H9 (cell line): ENCODE results near the gene LRRK1. TPM values are rescaled to one million over a fixed set of nuclear protein-coding genes. Genes with fewer than 3 reads are reported as not detected.

ENCODE experiments used
- DNase-seq: peaks from one replicate; pipeline ENCODE4 v3.0.0-alpha.2; 2017
- H2AFZ ChIP-seq: one replicate; pipeline ENCODE4 v1.6.1; 2013; ENCODE audit warnings: mild to moderate bottlenecking, low read length, control low read depth, moderate library complexity
- H2AK5ac ChIP-seq: 2 replicates; pipeline ENCODE4 v1.6.1; 2013; ENCODE audit warnings: low read length, control low read depth, mixed read lengths; ENCODE audit not compliant: insufficient read length
- H2BK120ac ChIP-seq: one replicate; pipeline ENCODE4 v1.6.1; 2013; ENCODE audit warnings: low read depth, mild to moderate bottlenecking, low read length, control low read depth, inconsistent platforms; ENCODE audit not compliant: poor library complexity, severe bottlenecking
- H2BK12ac ChIP-seq: 2 replicates; pipeline ENCODE4 v1.6.1; 2013; ENCODE audit warnings: low read length, control low read depth, mixed read lengths, low read depth; ENCODE audit not compliant: insufficient read length
- H2BK15ac ChIP-seq: 2 replicates; pipeline ENCODE4 v1.6.1; 2013; ENCODE audit warnings: low read depth, low read length, control low read depth
- H2BK20ac ChIP-seq: one replicate; pipeline ENCODE4 v1.6.1; 2013; ENCODE audit warnings: low read depth, mild to moderate bottlenecking, low read length, control low read depth, inconsistent platforms; ENCODE audit not compliant: poor library complexity, severe bottlenecking
- H2BK5ac ChIP-seq: 2 replicates; pipeline ENCODE4 v1.6.1; 2013; ENCODE audit warnings: low read length, control low read depth, mixed read lengths; ENCODE audit not compliant: insufficient read length
- H3K14ac ChIP-seq: 2 replicates; pipeline ENCODE4 v1.6.1; 2013; ENCODE audit warnings: low read length, control low read depth; ENCODE audit not compliant: insufficient read depth
- H3K18ac ChIP-seq: 2 replicates; pipeline ENCODE4 v1.6.1; 2013; ENCODE audit warnings: low read depth, mild to moderate bottlenecking, mixed read lengths, low read length, control low read depth; ENCODE audit not compliant: insufficient read length
- H3K23ac ChIP-seq: 2 replicates; pipeline ENCODE4 v1.6.1; 2013; ENCODE audit warnings: low read length, control low read depth, mixed read lengths, low read depth; ENCODE audit not compliant: insufficient read length
- H3K23me2 ChIP-seq: 2 replicates; pipeline ENCODE4 v1.6.1; 2013; ENCODE audit warnings: low read depth, mild to moderate bottlenecking, mixed read lengths, low read length, control low read depth; ENCODE audit not compliant: insufficient read length, poor library complexity, severe bottlenecking
- H3K27ac ChIP-seq: 2 replicates; pipeline ENCODE4 v1.5.1; 2013; ENCODE audit warnings: low read length, control low read depth, mixed read lengths, low read depth; ENCODE audit not compliant: insufficient read length
- H3K27me3 ChIP-seq: 2 replicates; pipeline ENCODE4 v1.6.1; 2013; ENCODE audit warnings: low read length, control low read depth, inconsistent platforms; ENCODE audit not compliant: insufficient read depth
- H3K4ac ChIP-seq: 2 replicates; pipeline ENCODE4 v1.6.1; 2013; ENCODE audit warnings: low read depth, mild to moderate bottlenecking, control low read depth, inconsistent platforms, low read length, moderate library complexity
- H3K4me1 ChIP-seq: 2 replicates; pipeline ENCODE4 v1.6.1; 2013; ENCODE audit warnings: low read length, control low read depth, inconsistent platforms; ENCODE audit not compliant: insufficient read depth
- H3K4me2 ChIP-seq: 2 replicates; pipeline ENCODE4 v1.6.1; 2013; ENCODE audit warnings: low read length, control low read depth, mixed read lengths; ENCODE audit not compliant: insufficient read length, insufficient read depth
- H3K56ac ChIP-seq: 2 replicates; pipeline ENCODE4 v1.6.1; 2013; ENCODE audit warnings: low read depth, mild to moderate bottlenecking, mixed read lengths, low read length, control low read depth; ENCODE audit not compliant: insufficient read length
- H3K79me1 ChIP-seq: 2 replicates; pipeline ENCODE4 v1.6.1; 2013; ENCODE audit warnings: low read depth, mild to moderate bottlenecking, moderate library complexity, low read length, control low read depth, inconsistent platforms; ENCODE audit not compliant: insufficient read depth, poor library complexity, severe bottlenecking
- H3K79me2 ChIP-seq: 2 replicates; pipeline ENCODE4 v1.6.1; 2013; ENCODE audit warnings: low read length, control low read depth, inconsistent platforms; ENCODE audit not compliant: insufficient read depth
- H3K9ac ChIP-seq: 2 replicates; pipeline ENCODE4 v1.6.1; 2013; ENCODE audit warnings: low read length, control low read depth, mixed read lengths; ENCODE audit not compliant: insufficient read length; ENCODE audit errors: extremely low read depth
- H3K9me3 ChIP-seq: one replicate; pipeline ENCODE4 v1.6.1; 2013; ENCODE audit warnings: low read depth, low read length, inconsistent platforms; ENCODE audit not compliant: control insufficient read depth
- H3T11ph ChIP-seq: one replicate; pipeline ENCODE4 v1.6.1; 2013; ENCODE audit warnings: mild to moderate bottlenecking, low read length, control low read depth, inconsistent platforms
- H4K20me1 ChIP-seq: one replicate; pipeline ENCODE4 v1.6.1; 2013; ENCODE audit not compliant: control insufficient read depth, insufficient read length, insufficient read depth
- H4K5ac ChIP-seq: 2 replicates; pipeline ENCODE4 v1.6.1; 2013; ENCODE audit warnings: low read depth, mild to moderate bottlenecking, mixed read lengths, low read length, control low read depth; ENCODE audit not compliant: insufficient read length
- H4K8ac ChIP-seq: replicated peaks from 2 replicates; pipeline ENCODE4 v1.6.1; 2013; ENCODE audit warnings: low read length, control low read depth, mixed read lengths, low read depth; ENCODE audit not compliant: insufficient read length
- H4K91ac ChIP-seq: 2 replicates; pipeline ENCODE4 v1.6.1; 2013; ENCODE audit warnings: low read depth, mild to moderate bottlenecking, moderate library complexity, mixed read lengths, low read length, control low read depth; ENCODE audit not compliant: insufficient read length
- H3K27ac Mint-ChIP-seq, 3 experiments: 2 replicates in 2 of 3; 3 replicates in 1 of 3; pipeline ENCODE4 v1.8.0; 2020 to 2021; ENCODE audit warnings: mixed read lengths in 3 of 3, mild to moderate bottlenecking in 1 of 3, moderate library complexity in 1 of 3
- H3K27me3 Mint-ChIP-seq: 2 replicates; pipeline ENCODE4 v1.8.0; 2021; ENCODE audit warnings: low read depth, mild to moderate bottlenecking, moderate library complexity, mixed read lengths
- H3K36me3 Mint-ChIP-seq, 3 experiments: 2 replicates in 2 of 3; 3 replicates in 1 of 3; pipeline ENCODE4 v1.8.0; 2020 to 2021; ENCODE audit warnings: low read depth in 3 of 3, mixed read lengths in 3 of 3; ENCODE audit not compliant: insufficient read depth in 1 of 3
- H3K4me1 Mint-ChIP-seq, 2 experiments: 2 replicates each; pipeline ENCODE4 v1.8.0; 2020; ENCODE audit warnings: mixed read lengths in 2 of 2
- H3K4me3 Mint-ChIP-seq, 2 experiments: 2 replicates in 1 of 2; 3 replicates in 1 of 2; pipeline ENCODE4 v1.8.0; 2020 to 2021; ENCODE audit warnings: mild to moderate bottlenecking in 2 of 2, mixed read lengths in 2 of 2, moderate library complexity in 1 of 2
- H3K9me3 Mint-ChIP-seq, 2 experiments: 2 replicates in 1 of 2; 3 replicates in 1 of 2; pipeline ENCODE4 v1.8.0; 2020; ENCODE audit warnings: mild to moderate bottlenecking in 2 of 2, mixed read lengths in 2 of 2, moderate library complexity in 1 of 2
- WGBS: extraction: QIAGEN DNeasy Blood & Tissue Kit; methylation state at CpG from one replicate; pipeline ENCODE4 v1.1.7; 2013; ENCODE audit warnings: missing lambda C conversion rate, low lambda C conversion rate, mixed read lengths; ENCODE audit not compliant: insufficient read length; ENCODE audit errors: extremely low coverage; 5-methylcytosine and 5-hydroxymethylcytosine counted together
- total RNA-seq: library from RNA; stranded (reverse); gene quantifications from 2 replicates; pipeline ENCODE4 v1.2.1, GENCODE V29; 2021
- TF ChIP-seq, protein P1 (sequence below): fragments of 200-600 bp; sonication (generic); conservative IDR thresholded peaks from 3 replicates; pipeline ENCODE4 v1.8.0; 2021; ENCODE audit warnings: antibody characterized with exemption, mild to moderate bottlenecking

The LRRK1 gene
- total RNA-seq, 1 experiment from 2014 or later, result 4.0 TPM

DNA sequence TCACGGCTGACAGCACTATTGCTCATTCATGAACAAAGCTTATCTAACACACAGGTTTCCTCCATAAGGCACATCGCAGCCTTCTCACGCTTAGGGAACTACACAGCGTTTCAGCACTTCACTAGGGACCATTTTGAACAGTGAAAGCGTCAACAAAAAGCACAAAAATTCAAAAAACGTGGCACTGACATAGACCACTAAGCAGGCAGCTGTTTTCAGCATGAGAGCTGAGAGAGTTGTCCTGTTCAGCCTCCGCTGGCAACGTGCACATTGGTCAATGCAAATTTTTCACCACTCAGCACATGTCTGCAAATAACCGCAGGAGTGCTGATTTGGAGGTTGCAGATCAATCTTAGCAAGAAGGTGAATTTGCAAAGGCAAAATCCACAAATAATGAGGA, 109.2 kb downstream of the LRRK1 start:
- Histone ChIP-seq H3K27ac (no peak overlapping the region), H3K56ac (no peak overlapping the region), H4K91ac (no peak overlapping the region), H2AK5ac (no peak overlapping the region), H3K4ac (no peak overlapping the region), H3K14ac (no peak overlapping the region), H4K8ac (no peak overlapping the region), H3K23me2 (no peaks in the 10 kb centered on the region), H3K23ac (no peak overlapping the region), H3K18ac (no peak overlapping the region), H3T11ph (no peak overlapping the region), H4K20me1 (no peaks in the 10 kb centered on the region), H2BK20ac (no peak overlapping the region), H3K4me2 (no peak overlapping the region), H2BK5ac (no peak overlapping the region), H4K5ac (no peak overlapping the region), H3K9ac (no peak overlapping the region), H3K4me1 (no peaks in the 10 kb centered on the region; the same call in 1 of the 2 replicates), H2BK12ac (no peak overlapping the region), H3K79me1 (no peaks in the 10 kb centered on the region), H2BK120ac (no peak overlapping the region), H2BK15ac (no peak overlapping the region), H3K9me3 (no peaks in the 10 kb centered on the region), H3K27me3 (no peaks in the 10 kb centered on the region), H3K79me2 (no peaks in the 10 kb centered on the region), H2AFZ (no peak overlapping the region)
- Mint-ChIP-seq H3K36me3 (no peaks in the 10 kb centered on the region; a peak in 1 of 7 replicates), H3K9me3 (no peaks in the 10 kb centered on the region), H3K27ac (peak overlapping the region in 1 of 3 experiments; percentile 13; a peak in 1 of 7 replicates), H3K27me3 (peaks cover 5% of the 10 kb centered on the region), H3K4me1 (peaks cover 2 to 3% of the 10 kb centered on the region in 2 experiments; a peak in 2 of 4 replicates), H3K4me3 (no peak overlapping the region)
- no CpG with 5 or more reads among the region's 9 CpGs for WGBS
- TF ChIP-seq, protein P1, sequence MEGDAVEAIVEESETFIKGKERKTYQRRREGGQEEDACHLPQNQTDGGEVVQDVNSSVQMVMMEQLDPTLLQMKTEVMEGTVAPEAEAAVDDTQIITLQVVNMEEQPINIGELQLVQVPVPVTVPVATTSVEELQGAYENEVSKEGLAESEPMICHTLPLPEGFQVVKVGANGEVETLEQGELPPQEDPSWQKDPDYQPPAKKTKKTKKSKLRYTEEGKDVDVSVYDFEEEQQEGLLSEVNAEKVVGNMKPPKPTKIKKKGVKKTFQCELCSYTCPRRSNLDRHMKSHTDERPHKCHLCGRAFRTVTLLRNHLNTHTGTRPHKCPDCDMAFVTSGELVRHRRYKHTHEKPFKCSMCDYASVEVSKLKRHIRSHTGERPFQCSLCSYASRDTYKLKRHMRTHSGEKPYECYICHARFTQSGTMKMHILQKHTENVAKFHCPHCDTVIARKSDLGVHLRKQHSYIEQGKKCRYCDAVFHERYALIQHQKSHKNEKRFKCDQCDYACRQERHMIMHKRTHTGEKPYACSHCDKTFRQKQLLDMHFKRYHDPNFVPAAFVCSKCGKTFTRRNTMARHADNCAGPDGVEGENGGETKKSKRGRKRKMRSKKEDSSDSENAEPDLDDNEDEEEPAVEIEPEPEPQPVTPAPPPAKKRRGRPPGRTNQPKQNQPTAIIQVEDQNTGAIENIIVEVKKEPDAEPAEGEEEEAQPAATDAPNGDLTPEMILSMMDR, result no peak
- DNase-seq, result no peak
